GM08714 (cell line): Measurements from ENCODE around the gene IGSF6.
"Not testable (repeated sequence)": the region's sequence is repeated elsewhere in the genome, so short reads cannot be mapped to it uniquely, and the experiment has no call there.

Experiments used
- H3K4me3 ChIP-seq: fragments of 200-500 bp; sonication (Bioruptor generic); 2 replicates; pipeline ENCODE4 v1.5.1; 2014; ENCODE audit warnings: mild to moderate bottlenecking, low read length, inconsistent platforms
- ZNF274 ChIP-seq: IDR thresholded peaks from 2 replicates; pipeline ENCODE4 v1.6.1; 2012; ENCODE audit warnings: mild to moderate bottlenecking, low read depth, low read length

The IGSF6 gene

GRCh38 chr16:21664801-21665492 lies 12.5 kb upstream of the IGSF6 start:
- no peak overlapping the region for H3K4me3 ChIP-seq
- TF ChIP-seq ZNF274 = no peak

- H3K4me3 ChIP-seq = no peak within 1 kb of the TSS
- TF ChIP-seq ZNF274 = no peak
Observed at GRCh38 chr16:21663889-21664647, 11.7 kb upstream of the IGSF6 start, which contains the start of gene OTOA. Gene OTOA (plus strand): TSS chr16:21663968. CDS start chr16:21678515, 14,547 bp downstream.

GRCh38 chr16:21659124-21659523 lies 6.7 kb upstream of the IGSF6 start:
- TF ChIP-seq ZNF274 = no peak
- no peak overlapping the region for H3K4me3 ChIP-seq

GRCh38 chr16:21656795-21657768 lies 4.7 kb upstream of the IGSF6 start:
- TF ChIP-seq ZNF274 = no peak
- peak overlapping the region; percentile 41; the same call in 1 of the 2 replicates for H3K4me3 ChIP-seq

GRCh38 chr16:21654881-21655280 lies 2.5 kb upstream of the IGSF6 start:
- TF ChIP-seq ZNF274 = no peak
- H3K4me3 ChIP-seq = no peak overlapping the region

GRCh38 chr16:21654466-21654865 lies 2.1 kb upstream of the IGSF6 start:
- no peak for TF ChIP-seq ZNF274
- no peak overlapping the region for H3K4me3 ChIP-seq

- TF ChIP-seq ZNF274 = no peak
Observed at GRCh38 chr16:21653571-21653970, 1.2 kb upstream of the IGSF6 start.

GRCh38 chr16:21651515-21651914 lies 893 bp downstream of the IGSF6 start:
- no peak overlapping the region for H3K4me3 ChIP-seq
- TF ChIP-seq ZNF274 = no peak

More at GRCh38 chr16:21653571-21653970, 1.2 kb upstream of the IGSF6 start:
- H3K4me3 ChIP-seq = no peak overlapping the region

GRCh38 chr16:21650521-21650920 lies 1.9 kb downstream of the IGSF6 start:
- no peak overlapping the region for H3K4me3 ChIP-seq
- no peak for TF ChIP-seq ZNF274

GRCh38 chr16:21649826-21650406 lies 2.5 kb downstream of the IGSF6 start:
- not testable (repeated sequence) for H3K4me3 ChIP-seq

- no peak for TF ChIP-seq ZNF274
- H3K4me3 ChIP-seq = no peak overlapping the region
Observed at GRCh38 chr16:21647562-21648164, 4.7 kb downstream of the IGSF6 start.

GRCh38 chr16:21646721-21647561 lies 5.5 kb downstream of the IGSF6 start:
- no peak for TF ChIP-seq ZNF274
- H3K4me3 ChIP-seq = no peak overlapping the region; the same call in 1 of the 2 replicates

- no peak for TF ChIP-seq ZNF274
Observed at GRCh38 chr16:21646091-21646490, 6.3 kb downstream of the IGSF6 start.

More at GRCh38 chr16:21646091-21646490, 6.3 kb downstream of the IGSF6 start:
- peak overlapping the region; percentile 29 for H3K4me3 ChIP-seq
